Neuronal stem cell (in vitro differentiated cells): ENCODE data around the gene SPECC1.

Source experiments
- DNase-seq: peaks from one replicate; pipeline ENCODE4 v3.0.0-alpha.2; 2013; ENCODE audit warnings: low spot score
- H2AFZ ChIP-seq: one replicate; pipeline ENCODE4 v1.6.1; 2013; ENCODE audit warnings: mild to moderate bottlenecking, low read length, inconsistent platforms
- H2AK5ac ChIP-seq: 2 replicates; pipeline ENCODE4 v1.6.1; 2013; ENCODE audit warnings: low read depth, mild to moderate bottlenecking, inconsistent platforms, low read length, moderate library complexity, mixed read lengths
- H2BK120ac ChIP-seq: 2 replicates; pipeline ENCODE4 v1.6.1; 2013; ENCODE audit warnings: low read depth, mild to moderate bottlenecking, inconsistent platforms, low read length, moderate library complexity, mixed read lengths
- H2BK12ac ChIP-seq: one replicate; pipeline ENCODE4 v1.6.1; 2013; ENCODE audit warnings: low read length, inconsistent platforms
- H2BK15ac ChIP-seq: 2 replicates; pipeline ENCODE4 v1.6.1; 2013; ENCODE audit warnings: mild to moderate bottlenecking, low read length, inconsistent platforms, mixed read lengths
- H2BK5ac ChIP-seq: one replicate; pipeline ENCODE4 v1.6.1; 2013; ENCODE audit warnings: inconsistent platforms, mild to moderate bottlenecking, low read length, moderate library complexity
- H3K14ac ChIP-seq: one replicate; pipeline ENCODE4 v1.6.1; 2013; ENCODE audit warnings: low read length, inconsistent platforms
- H3K18ac ChIP-seq: 2 replicates; pipeline ENCODE4 v1.6.1; 2013; ENCODE audit warnings: low read length, inconsistent platforms
- H3K23ac ChIP-seq: 2 replicates; pipeline ENCODE4 v1.6.1; 2013; ENCODE audit warnings: low read depth, mild to moderate bottlenecking, mixed read lengths, low read length, inconsistent platforms; ENCODE audit not compliant: poor library complexity
- H3K27ac ChIP-seq: replicated peaks from 3 replicates; pipeline ENCODE4 v1.5.1; 2013; ENCODE audit warnings: low read length, inconsistent platforms
- H3K27me3 ChIP-seq, 3 experiments: 2 replicates each; pipeline ENCODE4 v1.6.1; 2013; ENCODE audit warnings: low read length in 3 of 3, mild to moderate bottlenecking in 2 of 3, inconsistent platforms in 1 of 3, low read depth in 1 of 3, mixed read lengths in 1 of 3, moderate library complexity in 1 of 3; ENCODE audit not compliant: control insufficient read depth in 3 of 3, insufficient read depth in 3 of 3
- H3K36me3 ChIP-seq, 2 donors: replicated peaks in 1 of 2; 2 replicates each; pipeline ENCODE4 v1.6.1; 2013; ENCODE audit warnings: low read length in 2 of 2; ENCODE audit not compliant: control insufficient read depth in 2 of 2, insufficient read depth in 2 of 2
- H3K4ac ChIP-seq: 2 replicates; pipeline ENCODE4 v1.6.1; 2013; ENCODE audit warnings: inconsistent platforms, mild to moderate bottlenecking, low read length, moderate library complexity
- H3K4me1 ChIP-seq, 2 donors: 1 replicate in 1 of 2; 2 replicates in 1 of 2; pipeline ENCODE4 v1.6.1; 2013; ENCODE audit warnings: low read length in 2 of 2, low read depth in 1 of 2; ENCODE audit not compliant: control insufficient read depth in 2 of 2, insufficient read depth in 1 of 2
- H3K4me2 ChIP-seq: one replicate; pipeline ENCODE4 v1.6.1; 2013; ENCODE audit warnings: mild to moderate bottlenecking, low read length, inconsistent platforms; ENCODE audit not compliant: insufficient read depth, poor library complexity, severe bottlenecking
- H3K4me3 ChIP-seq, 2 donors: 2 replicates each; pipeline ENCODE4 v1.5.1; 2013; ENCODE audit warnings: low read length in 2 of 2, mild to moderate bottlenecking in 2 of 2, inconsistent platforms in 1 of 2, moderate library complexity in 1 of 2
- H3K79me1 ChIP-seq: one replicate; pipeline ENCODE4 v1.6.1; 2013; ENCODE audit warnings: low read depth, mild to moderate bottlenecking, inconsistent platforms, low read length, moderate library complexity
- H3K9ac ChIP-seq: one replicate; pipeline ENCODE4 v1.6.1; 2013; ENCODE audit warnings: mild to moderate bottlenecking, low read depth, low read length, inconsistent platforms; ENCODE audit not compliant: poor library complexity
- H3K9me3 ChIP-seq, 2 donors: replicated peaks in 1 of 2; 2 replicates each; pipeline versions ENCODE3 to v1.6.1; 2013; ENCODE audit warnings: low read length in 2 of 2, mild to moderate bottlenecking in 2 of 2, inconsistent platforms in 1 of 2, low read depth in 1 of 2, mixed read lengths in 1 of 2, moderate library complexity in 1 of 2; ENCODE audit not compliant: control insufficient read depth in 2 of 2, insufficient read depth in 1 of 2
- H4K8ac ChIP-seq: one replicate; pipeline ENCODE4 v1.6.1; 2013; ENCODE audit warnings: low read depth, mild to moderate bottlenecking, inconsistent platforms, low read length, moderate library complexity
- H4K91ac ChIP-seq: one replicate; pipeline ENCODE4 v1.6.1; 2013; ENCODE audit warnings: low read length, low read depth, mild to moderate bottlenecking, inconsistent platforms; ENCODE audit not compliant: poor library complexity
- WGBS, 2 donors: extraction: QIAGEN DNeasy Blood & Tissue Kit; methylation state at CpG; one replicate each; pipeline ENCODE4 v1.1.7; 2013; ENCODE audit warnings: missing lambda C conversion rate in 2 of 2, mixed read lengths in 1 of 2; ENCODE audit not compliant: insufficient read length in 2 of 2, insufficient replicate concordance in 1 of 2; ENCODE audit errors: extremely low coverage in 2 of 2; 5-methylcytosine and 5-hydroxymethylcytosine counted together

Gene SPECC1

DNA sequence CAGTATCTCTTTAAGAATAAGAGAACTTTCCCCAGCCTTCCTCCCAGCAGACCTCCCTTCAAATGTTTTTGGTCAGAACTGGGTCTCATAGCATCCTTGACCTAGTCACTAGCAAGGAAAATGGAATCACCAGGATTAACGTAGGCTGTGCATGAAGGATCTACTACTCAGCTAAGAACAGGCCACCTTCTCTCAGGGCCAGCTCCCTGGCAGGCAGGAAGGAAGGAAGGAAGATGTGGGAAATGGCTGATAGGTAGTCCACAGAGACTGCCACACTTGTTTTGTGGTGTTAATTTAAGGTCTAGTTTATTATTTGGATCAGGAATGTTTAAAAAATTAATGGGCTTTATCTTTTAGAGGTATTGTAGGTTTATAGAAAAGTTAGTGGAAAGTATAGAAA lies 136.4 kb downstream of the SPECC1 start:
- no peak overlapping the region for H2BK5ac ChIP-seq
- H3K27ac ChIP-seq, result no peak overlapping the region
- H3K79me1 ChIP-seq, result no peaks in the 10 kb centered on the region
- H3K18ac ChIP-seq, result no peak overlapping the region
- DNase-seq, result no peak
- no peak overlapping the region for H3K4ac ChIP-seq
- WGBS, 2 donors, result no CpG with 5 or more reads among the region's 1 CpG
- H2AK5ac ChIP-seq, result no peak overlapping the region
- peaks cover 4 to 7% of the 10 kb centered on the region in 2 donors for H3K4me1 ChIP-seq
- no peak overlapping the region for H3K14ac ChIP-seq
- H3K9me3 ChIP-seq, result peaks cover 0 to 3% of the 10 kb centered on the region in 2 donors
- no peak overlapping the region for H4K8ac ChIP-seq
- H2BK15ac ChIP-seq, result no peak overlapping the region
- no peak overlapping the region for H3K4me3 ChIP-seq
- H3K23ac ChIP-seq, result no peak overlapping the region
- no peak overlapping the region for H2AFZ ChIP-seq
- H3K27me3 ChIP-seq, result no peaks in the 10 kb centered on the region
- no peak overlapping the region for H4K91ac ChIP-seq
- H3K36me3 ChIP-seq, result no peaks in the 10 kb centered on the region
- H2BK120ac ChIP-seq, result no peak overlapping the region
- H3K9ac ChIP-seq, result no peak overlapping the region
- no peak overlapping the region for H2BK12ac ChIP-seq
- no peak overlapping the region for H3K4me2 ChIP-seq

DNA sequence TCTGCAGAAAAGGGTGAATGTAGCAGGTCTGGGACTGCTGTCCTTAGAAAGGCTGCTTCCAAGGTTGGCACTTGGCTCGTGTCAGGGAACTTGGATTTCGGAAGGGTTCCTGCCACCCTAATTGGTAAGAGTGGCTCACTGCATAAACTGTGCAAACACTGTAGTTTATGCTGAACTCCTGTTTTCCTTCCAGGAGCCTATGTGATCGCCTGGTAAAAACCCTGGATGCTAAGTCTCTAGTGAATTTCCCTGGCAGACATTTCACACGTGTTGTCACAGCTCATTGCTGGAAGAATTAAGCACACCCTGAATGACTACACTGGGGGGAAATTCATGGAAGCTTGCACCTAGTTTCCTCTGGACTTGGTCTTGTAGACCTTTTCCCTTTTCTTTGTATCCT lies 140.1 kb downstream of the SPECC1 start:
- no peaks in the 10 kb centered on the region for H3K79me1 ChIP-seq
- H2AFZ ChIP-seq, result no peak overlapping the region
- H2BK5ac ChIP-seq, result no peak overlapping the region
- no peak overlapping the region for H4K8ac ChIP-seq
- DNase-seq, result no peak
- H3K4me2 ChIP-seq, result no peak overlapping the region
- H3K27ac ChIP-seq, result no peak overlapping the region
- H3K4ac ChIP-seq, result no peak overlapping the region
- H2BK120ac ChIP-seq, result no peak overlapping the region
- no peak overlapping the region for H3K9ac ChIP-seq
- no peaks in the 10 kb centered on the region for H3K36me3 ChIP-seq
- no peak overlapping the region for H2BK15ac ChIP-seq
- peaks cover 0 to 3% of the 10 kb centered on the region in 2 donors for H3K9me3 ChIP-seq
- H3K4me3 ChIP-seq, result no peak overlapping the region
- H3K27me3 ChIP-seq, result peaks cover 0 to 13% (median 2%) of the 10 kb centered on the region in 3 experiments
- no peak overlapping the region for H3K23ac ChIP-seq
- no peak overlapping the region for H4K91ac ChIP-seq
- no peak overlapping the region for H3K14ac ChIP-seq
- no peak overlapping the region for H3K18ac ChIP-seq
- no peak overlapping the region for H2BK12ac ChIP-seq
- no peak overlapping the region for H2AK5ac ChIP-seq
- H3K4me1 ChIP-seq, result no peaks in the 10 kb centered on the region
- WGBS, 2 donors, result no CpG with 5 or more reads among the region's 4 CpGs

DNA sequence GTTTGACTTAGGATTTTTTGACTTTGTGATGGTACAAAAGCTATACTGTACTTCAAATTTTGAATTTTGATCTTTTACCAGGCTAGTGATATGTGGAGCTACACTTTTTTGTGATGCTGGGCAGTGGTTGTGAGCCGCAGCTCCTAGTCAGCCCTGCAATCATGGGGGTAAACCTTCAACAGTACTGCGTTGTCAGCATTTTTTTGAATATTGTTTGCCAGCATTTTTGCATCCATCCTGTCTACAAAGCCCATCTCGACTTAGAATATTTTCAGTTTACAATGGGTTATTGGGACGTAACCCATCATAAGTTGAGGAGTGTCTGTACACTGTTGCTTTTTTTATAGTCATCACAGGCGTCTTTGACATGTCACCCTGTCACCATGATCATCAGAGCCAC lies 142.0 kb downstream of the SPECC1 start:
- no peak overlapping the region for H3K4ac ChIP-seq
- H3K27ac ChIP-seq, result no peak overlapping the region
- no peak overlapping the region for H3K4me2 ChIP-seq
- no CpG with 5 or more reads among the region's 5 CpGs for WGBS, 2 donors
- H3K4me1 ChIP-seq, result peaks cover 0 to 2% of the 10 kb centered on the region in 2 donors
- H3K9me3 ChIP-seq, result peaks cover 0 to under 1% of the 10 kb centered on the region in 2 donors
- H3K27me3 ChIP-seq, result peaks cover 0 to 25% (median 10%) of the 10 kb centered on the region in 3 experiments
- no peak overlapping the region for H3K23ac ChIP-seq
- no peak overlapping the region for H2BK5ac ChIP-seq
- H2AK5ac ChIP-seq, result no peak overlapping the region
- no peaks in the 10 kb centered on the region for H3K79me1 ChIP-seq
- no peak overlapping the region for H3K4me3 ChIP-seq
- H2BK120ac ChIP-seq, result no peak overlapping the region
- H3K18ac ChIP-seq, result no peak overlapping the region
- no peak overlapping the region for H2BK12ac ChIP-seq
- H4K8ac ChIP-seq, result no peak overlapping the region
- H4K91ac ChIP-seq, result no peak overlapping the region
- no peaks in the 10 kb centered on the region for H3K36me3 ChIP-seq
- no peak overlapping the region for H3K9ac ChIP-seq
- no peak for DNase-seq
- H2BK15ac ChIP-seq, result no peak overlapping the region
- H2AFZ ChIP-seq, result no peak overlapping the region
- H3K14ac ChIP-seq, result no peak overlapping the region

DNA sequence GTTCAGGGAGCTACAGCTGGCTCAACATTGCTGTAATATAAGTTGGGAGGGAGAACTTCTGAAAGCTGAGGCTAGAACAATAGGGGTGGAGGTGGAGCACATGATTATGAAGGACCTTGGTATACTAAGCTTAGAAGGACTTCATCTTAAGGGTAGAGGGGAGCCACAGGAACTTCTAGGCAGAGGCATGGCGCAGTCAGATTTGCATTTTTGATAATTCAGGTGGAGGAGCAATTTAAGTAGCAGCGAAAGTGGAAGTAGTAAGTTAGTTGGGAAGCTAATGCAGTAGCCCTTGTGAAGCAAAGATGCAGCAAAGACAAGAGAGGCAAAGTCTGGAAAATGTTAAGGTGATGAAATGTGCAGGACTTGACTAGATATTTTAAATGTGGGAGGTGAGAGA lies 144.1 kb downstream of the SPECC1 start:
- Histone ChIP-seq H3K9ac (no peak overlapping the region), H3K27ac (no peak overlapping the region), H3K27me3 (peaks cover 0 to 25% (median 10%) of the 10 kb centered on the region in 3 experiments), H2BK120ac (no peak overlapping the region), H3K4me3 (no peak overlapping the region), H3K14ac (no peak overlapping the region), H3K4me1 (peaks cover 0 to 4% of the 10 kb centered on the region in 2 donors), H3K79me1 (peaks cover 8% of the 10 kb centered on the region), H3K36me3 (peaks cover 0 to 5% of the 10 kb centered on the region in 2 donors), H3K4me2 (no peak overlapping the region), H2AK5ac (no peak overlapping the region), H4K8ac (no peak overlapping the region), H4K91ac (no peak overlapping the region), H3K23ac (no peak overlapping the region), H3K4ac (no peak overlapping the region), H3K9me3 (no peaks in the 10 kb centered on the region), H2BK12ac (no peak overlapping the region), H2AFZ (no peak overlapping the region), H3K18ac (no peak overlapping the region), H2BK15ac (no peak overlapping the region), H2BK5ac (no peak overlapping the region)
- WGBS, 2 donors, result no CpG with 5 or more reads among the region's 2 CpGs
- no peak for DNase-seq
